ENCODE measurements around the gene IVNS1ABP. TPM values are rescaled to one million over a fixed set of nuclear protein-coding genes. Genes with fewer than 3 reads are reported as not detected.
A peak's percentile ranks its signal among the peaks of the same experiment; 100 is the strongest.

IVNS1ABP gene
- total and polyA plus RNA-seq, 2 of the 13 experiments (the other 11 are each of a cell fraction or from before 2014, with no cell fraction given) = 49.1 to 51.7 TPM

DNA sequence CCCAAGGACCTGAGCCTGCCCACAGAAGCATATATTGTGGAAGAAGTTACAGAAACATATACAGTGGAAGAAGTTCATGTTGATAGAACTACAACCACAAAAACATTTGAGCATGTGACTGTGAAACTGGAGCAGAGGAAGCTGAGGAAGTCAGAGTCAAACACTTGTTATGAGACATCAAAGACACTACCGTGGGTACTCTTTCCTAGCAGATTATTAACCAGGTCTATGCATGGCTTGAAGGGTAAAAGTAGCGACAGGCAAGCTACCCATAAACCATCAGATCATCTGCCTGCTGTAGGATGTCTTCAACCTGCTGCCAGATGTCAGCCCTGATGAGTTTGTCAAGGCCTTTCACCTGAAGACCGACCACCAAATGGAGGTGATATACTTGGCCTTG, 35.8 kb downstream of the IVNS1ABP start (continued):
- TF ChIP-seq, protein P1, sequence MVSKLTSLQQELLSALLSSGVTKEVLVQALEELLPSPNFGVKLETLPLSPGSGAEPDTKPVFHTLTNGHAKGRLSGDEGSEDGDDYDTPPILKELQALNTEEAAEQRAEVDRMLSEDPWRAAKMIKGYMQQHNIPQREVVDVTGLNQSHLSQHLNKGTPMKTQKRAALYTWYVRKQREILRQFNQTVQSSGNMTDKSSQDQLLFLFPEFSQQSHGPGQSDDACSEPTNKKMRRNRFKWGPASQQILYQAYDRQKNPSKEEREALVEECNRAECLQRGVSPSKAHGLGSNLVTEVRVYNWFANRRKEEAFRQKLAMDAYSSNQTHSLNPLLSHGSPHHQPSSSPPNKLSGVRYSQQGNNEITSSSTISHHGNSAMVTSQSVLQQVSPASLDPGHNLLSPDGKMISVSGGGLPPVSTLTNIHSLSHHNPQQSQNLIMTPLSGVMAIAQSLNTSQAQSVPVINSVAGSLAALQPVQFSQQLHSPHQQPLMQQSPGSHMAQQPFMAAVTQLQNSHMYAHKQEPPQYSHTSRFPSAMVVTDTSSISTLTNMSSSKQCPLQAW (CRISPR knock-in tag; IDR thresholded peaks at IDR 0.05) = peak; percentile 91
- TF ChIP-seq, protein P2, sequence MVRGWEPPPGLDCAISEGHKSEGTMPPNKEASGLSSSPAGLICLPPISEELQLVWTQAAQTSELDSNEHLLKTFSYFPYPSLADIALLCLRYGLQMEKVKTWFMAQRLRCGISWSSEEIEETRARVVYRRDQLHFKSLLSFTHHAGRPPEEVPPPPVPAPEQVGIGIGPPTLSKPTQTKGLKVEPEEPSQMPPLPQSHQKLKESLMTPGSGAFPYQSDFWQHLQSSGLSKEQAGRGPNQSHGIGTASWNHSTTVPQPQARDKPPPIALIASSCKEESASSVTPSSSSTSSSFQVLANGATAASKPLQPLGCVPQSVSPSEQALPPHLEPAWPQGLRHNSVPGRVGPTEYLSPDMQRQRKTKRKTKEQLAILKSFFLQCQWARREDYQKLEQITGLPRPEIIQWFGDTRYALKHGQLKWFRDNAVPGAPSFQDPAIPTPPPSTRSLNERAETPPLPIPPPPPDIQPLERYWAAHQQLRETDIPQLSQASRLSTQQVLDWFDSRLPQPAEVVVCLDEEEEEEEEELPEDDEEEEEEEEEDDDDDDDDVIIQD (CRISPR knock-in tag; IDR thresholded peaks at IDR 0.05; ENCODE audit: low read depth) = peak; percentile 81; the same call in 1 of the 2 replicates
- TF ChIP-seq EP300 (IDR thresholded peaks at IDR 0.05; ENCODE audit: low read depth in 2 of 2, low read length in 2 of 2) (peak in 1 of 2 experiments; percentile 21; a peak in 1 of 4 replicates), EP300 (CRISPR knock-in tag; IDR thresholded peaks at IDR 0.05; ENCODE audit: borderline replicate concordance) (no peak), ZNF24 (IDR thresholded peaks at IDR 0.05) (0 out of 2 replicates have a peak, but pooled peaks have one; percentile 15), ELF3 (CRISPR knock-in tag; IDR thresholded peaks at IDR 0.05) (0 out of 2 replicates have a peak, but pooled peaks have one; percentile 39), ZNF256 (CRISPR knock-in tag; conservative IDR thresholded peaks at IDR 0.05) (no peak), ZNF382 (CRISPR knock-in tag; IDR thresholded peaks at IDR 0.05; ENCODE audit: borderline replicate concordance) (no peak), ZFX (CRISPR knock-in tag; IDR thresholded peaks at IDR 0.05; ENCODE audit: low read depth) (no peak), KDM6A (CRISPR knock-in tag; IDR thresholded peaks at IDR 0.05; ENCODE audit: low read depth) (0 out of 2 replicates have a peak, but pooled peaks have one; percentile 31), ZNF878 (CRISPR knock-in tag; IDR thresholded peaks at IDR 0.05) (0 out of 2 replicates have a peak, but pooled peaks have one; percentile 26), MIER3 (CRISPR knock-in tag; IDR thresholded peaks at IDR 0.05; ENCODE audit: borderline replicate concordance) (peak; percentile 48; the same call in 1 of the 2 replicates), ATF1 (CRISPR knock-in tag; IDR thresholded peaks at IDR 0.05) (0 out of 2 replicates have a peak, but pooled peaks have one; percentile 26)
- TF ChIP-seq, protein P3, sequence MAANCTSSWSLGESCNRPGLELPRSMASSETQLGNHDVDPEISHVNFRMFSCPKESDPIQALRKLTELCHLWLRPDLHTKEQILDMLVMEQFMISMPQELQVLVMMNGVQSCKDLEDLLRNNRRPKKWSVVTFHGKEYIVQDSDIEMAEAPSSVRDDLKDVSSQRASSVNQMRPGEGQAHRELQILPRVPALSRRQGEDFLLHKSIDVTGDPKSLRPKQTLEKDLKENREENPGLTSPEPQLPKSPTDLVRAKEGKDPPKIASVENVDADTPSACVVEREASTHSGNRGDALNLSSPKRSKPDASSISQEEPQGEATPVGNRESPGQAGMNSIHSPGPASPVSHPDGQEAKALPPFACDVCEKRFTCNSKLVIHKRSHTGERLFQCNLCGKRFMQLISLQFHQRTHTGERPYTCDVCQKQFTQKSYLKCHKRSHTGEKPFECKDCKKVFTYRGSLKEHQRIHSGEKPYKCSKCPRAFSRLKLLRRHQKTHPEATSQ (CRISPR knock-in tag; IDR thresholded peaks at IDR 0.05; ENCODE audit: borderline replicate concordance) = no peak
- TF ChIP-seq, protein P4, sequence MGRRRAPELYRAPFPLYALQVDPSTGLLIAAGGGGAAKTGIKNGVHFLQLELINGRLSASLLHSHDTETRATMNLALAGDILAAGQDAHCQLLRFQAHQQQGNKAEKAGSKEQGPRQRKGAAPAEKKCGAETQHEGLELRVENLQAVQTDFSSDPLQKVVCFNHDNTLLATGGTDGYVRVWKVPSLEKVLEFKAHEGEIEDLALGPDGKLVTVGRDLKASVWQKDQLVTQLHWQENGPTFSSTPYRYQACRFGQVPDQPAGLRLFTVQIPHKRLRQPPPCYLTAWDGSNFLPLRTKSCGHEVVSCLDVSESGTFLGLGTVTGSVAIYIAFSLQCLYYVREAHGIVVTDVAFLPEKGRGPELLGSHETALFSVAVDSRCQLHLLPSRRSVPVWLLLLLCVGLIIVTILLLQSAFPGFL (CRISPR knock-in tag; IDR thresholded peaks at IDR 0.05) = no peak
- TF ChIP-seq, protein P5, sequence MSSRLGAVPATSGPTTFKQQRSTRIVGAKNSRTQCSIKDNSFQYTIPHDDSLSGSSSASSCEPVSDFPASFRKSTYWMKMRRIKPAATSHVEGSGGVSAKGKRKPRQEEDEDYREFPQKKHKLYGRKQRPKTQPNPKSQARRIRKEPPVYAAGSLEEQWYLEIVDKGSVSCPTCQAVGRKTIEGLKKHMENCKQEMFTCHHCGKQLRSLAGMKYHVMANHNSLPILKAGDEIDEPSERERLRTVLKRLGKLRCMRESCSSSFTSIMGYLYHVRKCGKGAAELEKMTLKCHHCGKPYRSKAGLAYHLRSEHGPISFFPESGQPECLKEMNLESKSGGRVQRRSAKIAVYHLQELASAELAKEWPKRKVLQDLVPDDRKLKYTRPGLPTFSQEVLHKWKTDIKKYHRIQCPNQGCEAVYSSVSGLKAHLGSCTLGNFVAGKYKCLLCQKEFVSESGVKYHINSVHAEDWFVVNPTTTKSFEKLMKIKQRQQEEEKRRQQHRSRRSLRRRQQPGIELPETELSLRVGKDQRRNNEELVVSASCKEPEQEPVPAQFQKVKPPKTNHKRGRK (CRISPR knock-in tag; IDR thresholded peaks at IDR 0.05) = no peak
- TF ChIP-seq, protein P6, sequence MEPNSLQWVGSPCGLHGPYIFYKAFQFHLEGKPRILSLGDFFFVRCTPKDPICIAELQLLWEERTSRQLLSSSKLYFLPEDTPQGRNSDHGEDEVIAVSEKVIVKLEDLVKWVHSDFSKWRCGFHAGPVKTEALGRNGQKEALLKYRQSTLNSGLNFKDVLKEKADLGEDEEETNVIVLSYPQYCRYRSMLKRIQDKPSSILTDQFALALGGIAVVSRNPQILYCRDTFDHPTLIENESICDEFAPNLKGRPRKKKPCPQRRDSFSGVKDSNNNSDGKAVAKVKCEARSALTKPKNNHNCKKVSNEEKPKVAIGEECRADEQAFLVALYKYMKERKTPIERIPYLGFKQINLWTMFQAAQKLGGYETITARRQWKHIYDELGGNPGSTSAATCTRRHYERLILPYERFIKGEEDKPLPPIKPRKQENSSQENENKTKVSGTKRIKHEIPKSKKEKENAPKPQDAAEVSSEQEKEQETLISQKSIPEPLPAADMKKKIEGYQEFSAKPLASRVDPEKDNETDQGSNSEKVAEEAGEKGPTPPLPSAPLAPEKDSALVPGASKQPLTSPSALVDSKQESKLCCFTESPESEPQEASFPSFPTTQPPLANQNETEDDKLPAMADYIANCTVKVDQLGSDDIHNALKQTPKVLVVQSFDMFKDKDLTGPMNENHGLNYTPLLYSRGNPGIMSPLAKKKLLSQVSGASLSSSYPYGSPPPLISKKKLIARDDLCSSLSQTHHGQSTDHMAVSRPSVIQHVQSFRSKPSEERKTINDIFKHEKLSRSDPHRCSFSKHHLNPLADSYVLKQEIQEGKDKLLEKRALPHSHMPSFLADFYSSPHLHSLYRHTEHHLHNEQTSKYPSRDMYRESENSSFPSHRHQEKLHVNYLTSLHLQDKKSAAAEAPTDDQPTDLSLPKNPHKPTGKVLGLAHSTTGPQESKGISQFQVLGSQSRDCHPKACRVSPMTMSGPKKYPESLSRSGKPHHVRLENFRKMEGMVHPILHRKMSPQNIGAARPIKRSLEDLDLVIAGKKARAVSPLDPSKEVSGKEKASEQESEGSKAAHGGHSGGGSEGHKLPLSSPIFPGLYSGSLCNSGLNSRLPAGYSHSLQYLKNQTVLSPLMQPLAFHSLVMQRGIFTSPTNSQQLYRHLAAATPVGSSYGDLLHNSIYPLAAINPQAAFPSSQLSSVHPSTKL (CRISPR knock-in tag; IDR thresholded peaks at IDR 0.05) = peak; percentile 81
- TF ChIP-seq, protein P7, sequence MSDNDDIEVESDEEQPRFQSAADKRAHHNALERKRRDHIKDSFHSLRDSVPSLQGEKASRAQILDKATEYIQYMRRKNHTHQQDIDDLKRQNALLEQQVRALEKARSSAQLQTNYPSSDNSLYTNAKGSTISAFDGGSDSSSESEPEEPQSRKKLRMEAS (IDR thresholded peaks at IDR 0.05) = peak; percentile 37; the same call in 1 of the 2 replicates

Measured in HepG2 (cell line).